ENCODE measurements around the gene RIGI.
A peak's percentile ranks its signal among the peaks of the same experiment; 100 is the strongest.

RIGI gene

GRCh38 chr9:32526041-32526706 is at the start of gene RIGI:
Gene RIGI, minus strand, starts transcription at chr9:32526196. Its CDS starts 30 bp downstream, at chr9:32526166.
- H3K4me3 ChIP-seq (ENCODE audit: low read length), result peak within 1 kb of the TSS; percentile 78
- peak; percentile 87 for DNase-seq (ENCODE audit: low read depth)
- peak; percentile 43 for TF ChIP-seq CTCF (conservative IDR thresholded peaks at IDR 0.05; ENCODE audit: low read length)

GRCh38 chr9:32574858-32575257 is 48.9 kb upstream of the RIGI start:
- no peak overlapping the region for H3K4me3 ChIP-seq (ENCODE audit: low read length)
- TF ChIP-seq CTCF (conservative IDR thresholded peaks at IDR 0.05; ENCODE audit: low read length), result no peak
- DNase-seq (ENCODE audit: low read depth), result no peak

DNA sequence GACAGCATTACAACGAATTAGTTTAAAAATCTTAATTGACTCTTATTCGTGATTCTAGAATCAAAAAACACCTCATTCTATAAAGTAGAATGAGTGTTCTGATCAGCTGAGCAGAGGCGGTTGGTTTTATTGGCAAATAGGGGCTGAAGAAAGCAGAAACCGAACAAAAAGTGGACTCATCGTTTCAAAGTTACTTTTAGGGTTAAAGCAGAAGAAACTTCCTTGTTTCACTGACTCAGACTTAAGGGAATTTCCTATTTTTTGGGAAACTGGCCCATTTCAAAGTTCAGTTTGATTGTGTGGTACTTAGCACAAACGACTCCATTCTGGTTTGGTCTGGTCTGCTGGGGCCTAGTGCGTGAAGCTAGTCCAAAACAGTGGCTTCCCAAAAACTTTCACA is 47.8 kb upstream of the RIGI start:
- no peak for DNase-seq (ENCODE audit: low read depth)
- no peak for TF ChIP-seq CTCF (conservative IDR thresholded peaks at IDR 0.05; ENCODE audit: low read length)
- no peak overlapping the region for H3K4me3 ChIP-seq (ENCODE audit: low read length)

GRCh38 chr9:32572900-32573523 is 47.0 kb upstream of the RIGI start, which contains the start of gene NDUFB6:
Gene NDUFB6, minus strand, starts transcription at chr9:32573159. Its CDS starts 99 bp downstream, at chr9:32573060.
- peak; percentile 88 for DNase-seq (ENCODE audit: low read depth)
- TF ChIP-seq CTCF (conservative IDR thresholded peaks at IDR 0.05; ENCODE audit: low read length), result no peak
- peak within 1 kb of the TSS; percentile 93 for H3K4me3 ChIP-seq (ENCODE audit: low read length)

DNA sequence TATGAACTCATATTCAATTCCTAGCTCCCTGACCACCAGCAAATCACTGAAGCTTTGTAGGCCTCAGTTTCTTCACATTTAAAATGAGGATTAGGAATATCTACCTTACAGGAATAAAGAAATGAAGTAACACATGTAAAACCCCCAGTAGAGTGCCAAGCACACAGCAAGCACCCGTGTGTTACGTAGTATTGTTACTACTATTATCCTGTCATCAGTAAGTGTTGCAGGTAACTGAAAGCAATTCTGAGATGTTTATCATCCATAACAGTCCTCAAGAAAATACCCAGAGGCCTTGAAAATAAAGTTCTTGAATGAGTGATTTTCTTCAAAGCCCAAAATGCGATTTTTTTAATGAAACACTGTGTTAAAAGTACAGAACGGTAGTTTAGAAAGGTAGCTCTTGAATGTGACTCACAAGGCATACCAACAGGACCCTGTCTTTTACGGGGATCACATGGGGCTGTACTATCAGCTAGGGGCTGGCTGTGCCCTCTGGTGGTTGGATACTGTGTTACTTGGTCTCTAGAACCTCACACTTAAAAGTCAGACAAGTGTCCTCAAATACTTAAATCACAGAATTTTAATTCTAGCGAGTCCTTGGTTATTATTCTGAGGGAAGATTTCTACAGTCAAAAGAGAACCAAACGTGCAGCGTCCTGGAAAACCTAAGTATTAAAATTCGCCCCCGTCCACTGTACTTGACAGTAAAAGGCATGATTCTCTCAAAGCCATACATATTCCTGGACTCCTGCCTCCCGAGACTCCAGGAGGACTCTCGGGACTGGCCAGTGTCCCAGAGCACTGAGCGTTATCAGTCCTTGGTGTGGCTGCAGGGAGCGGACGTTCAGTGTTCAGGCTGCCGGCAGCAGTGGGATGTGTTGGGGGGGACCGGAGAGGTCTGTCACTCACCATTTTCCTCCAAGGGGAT is 46.2 kb upstream of the RIGI start:
- DNase-seq (ENCODE audit: low read depth), result peak; percentile 67
- peak; percentile 81 for TF ChIP-seq CTCF (conservative IDR thresholded peaks at IDR 0.05; ENCODE audit: low read length)
- peak overlapping the region; percentile 93 for H3K4me3 ChIP-seq (ENCODE audit: low read length)

GRCh38 chr9:32570262-32570661 is 44.3 kb upstream of the RIGI start:
- no peak for DNase-seq (ENCODE audit: low read depth)
- TF ChIP-seq CTCF (conservative IDR thresholded peaks at IDR 0.05; ENCODE audit: low read length), result no peak
- H3K4me3 ChIP-seq (ENCODE audit: low read length), result no peak overlapping the region

All from AG10803 (cell line).